AG04450 (cell line): ENCODE measurements around the gene WDFY3. TPM values are rescaled to one million over a fixed set of nuclear protein-coding genes. Genes with fewer than 3 reads are reported as not detected.

Source experiments
- CTCF ChIA-PET: fragments of 300-600, 350-600 bp; formaldehyde crosslinking; extraction: SDS; loops from one replicate; lab custom pipeline; 2022; ENCODE audit warnings: antibody characterized with exemption, inconsistent platforms; lab: Charles Lee
- POLR2A ChIA-PET: fragments of 350-600 bp; formaldehyde crosslinking; extraction: SDS; loops from one replicate; lab custom pipeline; 2021; ENCODE audit warnings: antibody characterized with exemption, inconsistent platforms; lab: Yijun Ruan, JAX
- DNase-seq: peaks from one replicate; pipeline ENCODE4 v3.0.0-alpha.2; 2011; ENCODE audit warnings: low read depth, low spot score
- H3K27ac ChIP-seq: one replicate; pipeline ENCODE4 v1.5.1; 2012; ENCODE audit warnings: low read depth, low read length, control low read depth
- H3K27me3 ChIP-seq: one replicate; pipeline ENCODE4 v1.6.0; 2012; ENCODE audit warnings: low read length; ENCODE audit not compliant: control insufficient read depth, insufficient read depth
- H3K4me3 ChIP-seq: 2 replicates; pipeline ENCODE4 v1.5.1; 2011; ENCODE audit warnings: mild to moderate bottlenecking, low read depth, low read length, control low read depth
- H3K9me3 ChIP-seq: 2 replicates; pipeline ENCODE4 v1.5.1; 2012; ENCODE audit warnings: low read length; ENCODE audit not compliant: control insufficient read depth, insufficient read depth
- polyA plus RNA-seq: library from polyadenylated mRNA; depleted of rRNA; stranded (reverse); fragments of >200 nt; gene quantifications from 2 replicates; pipeline ENCODE4 v1.2.3, GENCODE V29; 2011
- TF ChIP-seq, protein P1 (sequence below): IDR thresholded peaks from 2 replicates; pipeline ENCODE4 v1.5.1; 2011; ENCODE audit warnings: low read depth, low read length, control low read depth, inconsistent platforms

WDFY3 gene
- polyA plus RNA-seq, 1 experiment: 31.5 TPM

DNA sequence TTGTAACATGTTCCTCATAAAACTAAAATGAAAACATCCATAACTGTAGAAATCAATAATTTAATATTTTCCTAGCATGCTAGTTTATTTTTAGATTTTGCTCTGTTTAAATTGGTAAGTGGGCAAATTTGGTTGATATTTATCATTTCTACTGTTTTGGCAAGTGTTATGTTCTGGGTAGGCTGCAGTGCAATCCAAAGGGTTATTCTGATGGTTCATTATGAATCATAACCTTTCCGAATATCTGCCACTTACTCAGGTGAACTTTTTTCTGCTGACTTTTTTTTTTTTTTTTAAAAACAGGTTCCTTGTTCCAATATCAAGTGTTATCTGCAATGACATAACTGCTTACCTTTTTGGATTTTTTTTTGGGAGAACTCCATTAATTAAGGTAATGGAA lies 331.5 kb downstream of the WDFY3 start:
- Histone ChIP-seq H3K27ac (no peak overlapping the region), H3K9me3 (no peaks in the 10 kb centered on the region), H3K27me3 (no peaks in the 10 kb centered on the region), H3K4me3 (no peak overlapping the region)
- TF ChIP-seq, protein P1, sequence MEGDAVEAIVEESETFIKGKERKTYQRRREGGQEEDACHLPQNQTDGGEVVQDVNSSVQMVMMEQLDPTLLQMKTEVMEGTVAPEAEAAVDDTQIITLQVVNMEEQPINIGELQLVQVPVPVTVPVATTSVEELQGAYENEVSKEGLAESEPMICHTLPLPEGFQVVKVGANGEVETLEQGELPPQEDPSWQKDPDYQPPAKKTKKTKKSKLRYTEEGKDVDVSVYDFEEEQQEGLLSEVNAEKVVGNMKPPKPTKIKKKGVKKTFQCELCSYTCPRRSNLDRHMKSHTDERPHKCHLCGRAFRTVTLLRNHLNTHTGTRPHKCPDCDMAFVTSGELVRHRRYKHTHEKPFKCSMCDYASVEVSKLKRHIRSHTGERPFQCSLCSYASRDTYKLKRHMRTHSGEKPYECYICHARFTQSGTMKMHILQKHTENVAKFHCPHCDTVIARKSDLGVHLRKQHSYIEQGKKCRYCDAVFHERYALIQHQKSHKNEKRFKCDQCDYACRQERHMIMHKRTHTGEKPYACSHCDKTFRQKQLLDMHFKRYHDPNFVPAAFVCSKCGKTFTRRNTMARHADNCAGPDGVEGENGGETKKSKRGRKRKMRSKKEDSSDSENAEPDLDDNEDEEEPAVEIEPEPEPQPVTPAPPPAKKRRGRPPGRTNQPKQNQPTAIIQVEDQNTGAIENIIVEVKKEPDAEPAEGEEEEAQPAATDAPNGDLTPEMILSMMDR: no peak
- POLR2A ChIA-PET: no interaction called here
- DNase-seq: no peak
- CTCF ChIA-PET: no interaction called here

DNA sequence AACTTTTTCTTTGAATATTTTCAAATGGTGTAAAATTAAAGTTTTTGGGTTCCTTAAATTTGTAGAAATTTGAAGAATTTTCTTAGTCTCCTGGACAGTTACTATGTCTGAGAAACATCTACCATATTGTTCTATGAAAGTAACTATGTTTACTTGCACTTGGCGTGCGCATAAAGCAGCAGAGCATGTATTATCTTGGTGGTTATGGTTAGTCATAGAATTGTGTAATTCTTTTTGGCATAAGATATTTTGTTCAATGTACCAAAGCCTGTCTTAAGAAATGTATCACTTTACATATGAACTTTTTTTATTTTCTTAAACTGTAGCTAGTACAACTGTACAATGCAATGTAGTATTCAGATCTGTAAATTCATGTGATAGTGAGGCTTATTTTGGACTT lies 334.4 kb downstream of the WDFY3 start:
- TF ChIP-seq, protein P1: no peak
- no peak overlapping the region for H3K4me3 ChIP-seq
- H3K9me3 ChIP-seq: no peaks in the 10 kb centered on the region
- CTCF ChIA-PET: no interaction called here
- POLR2A ChIA-PET: no interaction called here
- DNase-seq: peak; percentile 27
- H3K27ac ChIP-seq: no peak overlapping the region
- no peaks in the 10 kb centered on the region for H3K27me3 ChIP-seq

DNA sequence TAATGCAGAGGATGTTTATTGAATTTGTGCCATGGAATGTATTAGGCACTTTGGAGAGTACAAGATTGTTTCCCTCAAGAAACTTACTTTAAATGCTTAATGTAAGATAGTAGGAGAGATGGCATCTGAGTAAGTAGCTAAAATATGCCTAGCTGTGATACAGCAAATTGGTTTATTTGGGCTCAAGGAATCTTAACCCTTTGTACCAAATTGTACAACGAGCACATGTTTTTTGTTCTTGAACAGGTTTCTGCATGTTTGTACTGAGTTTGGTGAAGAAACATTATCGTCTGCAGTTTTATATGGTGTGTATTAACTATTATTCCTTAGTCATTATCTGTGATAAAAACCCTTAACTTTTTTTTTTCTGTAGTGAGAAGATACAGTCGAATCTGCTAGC lies 334.9 kb downstream of the WDFY3 start:
- no peak overlapping the region for H3K27ac ChIP-seq

DNA sequence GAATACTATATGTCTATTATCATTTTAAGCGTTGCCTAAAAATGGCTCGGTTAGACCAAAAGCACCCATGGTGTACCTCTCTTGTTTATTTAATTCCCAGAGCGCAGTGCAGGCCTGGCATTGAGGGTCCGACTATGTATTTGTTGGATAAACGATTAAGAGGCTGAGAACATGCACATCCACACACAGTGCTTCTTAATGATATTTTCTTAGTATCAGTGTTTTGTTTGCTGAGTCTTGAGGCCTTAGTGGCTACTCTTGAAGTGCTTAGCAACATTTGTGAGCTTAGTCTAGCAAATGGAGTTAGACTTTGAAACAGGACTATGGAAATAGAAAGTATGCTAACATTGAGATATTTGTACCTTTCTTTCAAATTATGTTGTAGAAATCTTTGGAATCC lies 339.8 kb downstream of the WDFY3 start:
- CTCF ChIA-PET: interaction anchor here (1.3 kb wide), 1 partner anchor 47 kb away, joined by 3 read pairs; no protein-coding TSS in a partner anchor

More for the DNA sequence above, 334.9 kb downstream of the WDFY3 start:
- H3K9me3 ChIP-seq: no peaks in the 10 kb centered on the region
- POLR2A ChIA-PET: no interaction called here
- DNase-seq: no peak
- TF ChIP-seq, protein P1: no peak
- no peak overlapping the region for H3K4me3 ChIP-seq
- CTCF ChIA-PET: no interaction called here
- H3K27me3 ChIP-seq: no peaks in the 10 kb centered on the region

DNA sequence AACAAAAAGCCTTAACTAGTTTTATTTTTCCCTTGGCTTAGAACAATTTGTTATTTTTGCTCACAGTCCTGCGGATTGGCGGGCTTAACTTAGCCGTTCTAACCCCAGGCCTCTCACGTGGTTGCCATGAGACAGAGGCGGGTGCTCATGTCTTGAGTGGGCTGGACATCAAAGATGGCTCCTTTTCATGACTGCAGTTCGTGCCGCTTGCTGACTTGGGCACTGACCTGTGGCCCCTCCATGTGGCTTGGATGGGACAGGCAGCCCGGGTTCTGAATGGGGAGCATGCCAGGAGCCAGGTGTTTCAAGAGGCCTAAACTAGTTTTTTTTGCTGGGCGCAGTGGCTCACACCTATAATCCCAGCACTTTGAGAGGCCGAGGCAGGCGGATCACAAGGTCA lies 342.8 kb downstream of the WDFY3 start:
- Histone ChIP-seq H3K27me3 (no peaks in the 10 kb centered on the region), H3K9me3 (no peaks in the 10 kb centered on the region), H3K4me3 (no peak overlapping the region), H3K27ac (no peak overlapping the region)
- DNase-seq: no peak
- ChIA-PET POLR2A (no interaction called here), CTCF (interaction anchor here (1.0 kb wide), 1 partner anchor 45 kb away, joined by 4 read pairs; no protein-coding TSS in a partner anchor)
- TF ChIP-seq, protein P1: no peak

More for the DNA sequence above, 339.8 kb downstream of the WDFY3 start:
- no peak overlapping the region for H3K27ac ChIP-seq
- POLR2A ChIA-PET: no interaction called here
- DNase-seq: no peak
- H3K9me3 ChIP-seq: no peaks in the 10 kb centered on the region
- no peak overlapping the region for H3K4me3 ChIP-seq
- no peaks in the 10 kb centered on the region for H3K27me3 ChIP-seq
- TF ChIP-seq, protein P1: no peak
